Stimulated activated CD4-positive, alpha-beta T cell treated with anti-CD3 and anti-CD28 coated beads, Interleukin-15, amount 100 ng/mL, for 48 hours (primary cell): ENCODE results near the gene WDHD1.
"Not testable (repeated sequence)": the region's sequence is repeated elsewhere in the genome, so short reads cannot be mapped to it uniquely, and the experiment has no call there.

Source experiments
- DNase-seq, 2 donors: peaks; one replicate each; pipeline ENCODE4 v3.0.0-alpha.2; 2020; ENCODE audit warnings: low read depth in 2 of 2

The WDHD1 gene

DNA sequence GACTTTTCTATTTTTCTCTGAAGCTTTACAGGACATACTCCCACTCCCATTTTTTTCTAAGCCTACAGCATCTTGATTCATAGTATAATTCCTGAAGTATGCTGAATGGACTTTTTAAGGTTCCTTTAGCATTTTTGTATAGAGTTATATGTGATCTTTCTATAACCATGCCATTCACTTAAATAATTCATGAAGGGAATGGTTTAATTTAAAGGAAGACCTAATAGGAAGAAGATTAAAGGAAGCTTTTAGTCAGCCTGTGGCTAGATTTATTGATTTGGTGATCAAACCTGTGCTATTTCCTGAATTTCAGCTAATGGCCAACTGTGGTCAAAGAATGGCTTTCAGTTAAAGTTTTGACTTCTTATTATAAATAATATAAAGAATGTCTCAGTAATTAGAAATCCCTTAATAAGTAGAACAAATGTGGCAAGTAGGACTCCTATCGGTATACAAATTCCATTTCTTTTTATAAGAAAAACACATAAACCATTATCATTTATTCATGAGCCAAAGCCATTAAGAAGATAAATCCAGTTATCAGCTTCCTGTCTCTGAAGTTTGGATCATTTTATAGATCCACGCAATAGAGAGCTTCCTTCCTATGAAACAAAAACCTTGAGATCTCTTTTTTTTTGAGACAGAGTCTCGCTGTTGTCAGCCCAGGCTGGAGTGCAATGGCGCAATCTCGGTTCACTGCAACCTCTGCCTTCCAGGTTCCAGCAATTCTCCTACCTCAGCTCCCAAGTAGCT, 20.6 kb upstream of the WDHD1 start:
- no peak for DNase-seq

DNA sequence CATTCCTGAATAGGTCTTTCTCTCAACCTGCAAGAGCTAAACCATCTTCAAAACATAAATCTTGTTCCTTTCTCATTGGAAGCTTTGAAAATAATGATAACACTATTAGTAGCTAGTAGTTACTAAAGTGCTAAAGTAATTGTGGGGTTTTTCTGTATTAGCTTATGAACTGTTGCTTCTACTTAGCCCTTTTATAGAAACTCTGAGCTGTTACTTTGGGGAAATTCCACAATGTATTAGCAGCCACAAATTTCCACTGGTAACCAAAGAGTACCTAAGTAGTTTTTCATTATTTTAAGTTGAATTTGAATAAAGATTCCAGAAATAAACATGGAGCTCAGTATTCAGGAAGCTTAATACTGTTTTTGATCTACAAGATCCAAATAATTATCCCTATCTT, 18.2 kb upstream of the WDHD1 start:
- DNase-seq, result no peak

DNA sequence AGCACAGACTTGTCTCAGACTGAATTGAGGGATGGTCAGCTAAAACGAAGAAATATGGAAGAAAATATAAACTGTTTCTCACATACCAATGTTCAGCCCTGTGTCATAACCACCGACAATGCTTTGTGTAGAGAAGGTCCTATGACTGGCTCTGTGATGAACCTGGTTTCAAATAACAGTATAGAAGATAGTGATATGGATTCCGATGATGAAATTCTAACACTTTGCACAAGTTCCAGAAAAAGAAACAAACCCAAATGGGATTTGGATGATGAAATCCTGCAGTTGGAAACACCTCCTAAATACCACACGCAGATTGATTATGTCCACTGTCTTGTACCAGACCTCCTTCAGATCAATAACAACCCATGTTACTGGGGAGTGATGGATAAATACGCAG, 16.6 kb upstream of the WDHD1 start:
- DNase-seq, result no peak

DNA sequence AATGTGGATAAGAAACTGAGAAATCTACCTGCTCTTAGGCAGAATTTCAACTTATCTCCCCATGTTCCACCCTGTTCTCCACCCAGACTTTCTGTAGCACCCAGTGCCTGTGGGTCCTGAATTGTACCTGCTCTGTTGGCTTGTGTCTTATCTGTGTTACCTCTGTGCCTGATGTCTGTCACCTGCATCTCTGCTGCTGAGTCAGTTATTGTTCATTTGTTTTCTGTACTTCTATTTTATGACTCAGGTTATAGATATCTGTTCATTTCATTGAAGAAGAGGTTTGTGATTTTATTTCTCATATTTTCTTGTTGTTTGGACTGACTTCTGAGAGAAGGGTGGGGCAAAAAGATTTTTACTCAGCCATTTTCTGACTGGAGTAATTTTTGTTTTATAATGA, 11.8 kb upstream of the WDHD1 start:
- DNase-seq, result no peak

DNA sequence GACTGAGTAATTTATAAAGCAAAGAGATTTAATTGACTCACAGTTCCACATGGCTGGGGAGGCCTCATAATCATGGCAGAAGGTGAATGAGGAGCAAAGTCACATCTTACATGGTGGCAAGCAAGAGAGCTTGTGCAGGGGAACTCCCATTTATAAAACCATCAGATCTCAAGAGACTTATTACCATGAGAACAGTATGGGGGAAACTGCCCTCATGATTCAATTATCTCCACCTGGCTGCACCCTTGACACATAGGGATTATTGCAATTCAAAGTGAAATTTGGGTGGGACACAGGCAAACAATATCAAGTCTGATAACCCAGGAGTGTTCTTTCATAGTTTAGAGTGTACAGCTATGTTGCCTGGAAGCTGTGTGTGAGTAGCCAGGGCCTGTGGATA, 11.1 kb upstream of the WDHD1 start:
- not testable (repeated sequence) for DNase-seq

DNA sequence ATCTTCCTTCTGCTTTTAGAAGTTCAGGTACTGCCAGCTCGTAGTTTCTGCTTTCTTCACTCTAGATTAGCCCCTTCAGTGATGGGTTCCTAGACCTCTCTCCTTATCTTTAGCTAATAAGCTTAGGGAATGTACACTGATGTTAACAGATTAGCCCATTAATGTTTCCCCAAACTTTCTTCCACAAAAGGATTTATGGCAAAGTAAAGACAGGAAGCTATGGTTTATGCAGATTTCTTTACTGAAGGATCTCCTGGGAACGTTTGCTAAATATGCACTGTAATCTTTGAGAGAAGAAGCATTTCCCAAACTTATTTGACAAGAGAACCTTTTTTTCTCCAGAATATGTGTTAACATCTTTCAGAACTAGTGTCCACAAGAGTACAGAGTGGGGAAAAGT, 4.3 kb upstream of the WDHD1 start:
- no peak for DNase-seq

DNA sequence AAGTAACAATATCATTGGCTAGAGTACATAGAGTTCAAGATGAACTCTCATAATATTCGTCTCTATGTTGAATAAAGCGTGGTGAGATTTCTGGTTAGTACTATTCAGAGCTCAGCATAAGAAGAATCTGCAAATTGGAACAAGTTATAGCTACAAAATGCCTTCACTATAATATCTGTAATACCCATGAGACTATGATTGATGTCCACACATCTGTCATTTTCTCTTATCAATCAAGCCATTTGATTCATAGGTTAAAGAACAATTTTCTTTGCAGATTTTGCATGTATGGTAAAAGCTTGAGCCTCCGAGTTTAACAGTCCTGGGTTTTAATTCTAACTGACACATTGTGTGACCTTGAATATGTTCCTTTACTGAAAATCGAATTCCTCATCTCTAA, 1.6 kb upstream of the WDHD1 start:
- no peak for DNase-seq

DNA sequence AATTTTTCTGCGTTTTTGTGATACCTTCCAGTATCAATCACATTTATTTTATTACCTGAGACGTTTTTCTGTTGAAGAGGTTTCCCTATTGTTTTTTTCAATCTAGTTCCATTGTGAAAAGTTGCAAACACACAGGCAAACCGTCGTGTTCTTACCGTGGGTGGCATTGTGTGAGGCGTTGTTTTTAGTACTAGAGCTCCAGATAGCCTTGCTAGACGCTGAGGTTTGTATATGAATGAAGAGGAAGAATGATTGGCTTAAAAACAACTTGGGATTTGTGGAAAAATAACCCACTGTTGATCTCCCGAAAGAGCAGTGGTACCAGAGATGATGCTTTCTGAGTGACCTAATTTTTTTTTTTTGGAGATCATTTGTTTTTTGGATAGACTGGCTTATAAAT, 1.2 kb upstream of the WDHD1 start:
- DNase-seq, result no peak

DNA sequence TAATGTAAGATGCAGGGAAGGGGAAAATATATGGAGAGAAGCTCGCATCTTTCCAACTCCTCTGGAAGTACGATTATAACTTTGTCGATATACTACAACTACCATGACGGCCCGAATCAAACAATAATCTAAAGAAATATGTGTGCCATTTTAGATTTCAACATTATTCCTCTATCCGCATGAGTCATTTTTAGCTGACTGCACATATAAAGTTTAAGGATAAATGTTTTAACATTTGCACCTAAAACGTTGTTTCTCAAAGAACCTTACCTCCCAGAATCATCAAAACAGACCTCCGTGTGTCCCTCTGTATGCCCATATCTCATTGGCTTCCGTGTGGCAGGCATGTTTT, 482 bp downstream of the WDHD1 start:
- DNase-seq, result no peak

DNA sequence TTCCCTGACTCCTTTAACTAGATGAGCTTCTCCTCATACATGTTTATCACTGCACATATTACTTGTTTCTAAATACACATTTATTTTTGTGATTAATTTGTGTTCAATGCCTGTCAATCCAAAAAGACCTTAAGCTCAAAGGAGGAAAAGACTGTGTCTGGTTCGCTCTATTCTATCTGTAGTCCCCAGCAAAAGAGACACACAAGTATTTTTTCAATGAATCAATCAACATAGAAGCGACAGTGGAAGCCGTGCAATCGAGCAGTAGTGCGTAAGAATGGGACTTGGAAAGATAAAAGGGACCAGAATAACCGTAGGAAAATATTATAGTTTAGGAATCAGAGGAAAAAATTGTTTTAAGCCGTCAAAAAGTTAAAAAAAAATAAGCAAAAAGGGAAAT, 951 bp downstream of the WDHD1 start:
- no peak for DNase-seq

DNA sequence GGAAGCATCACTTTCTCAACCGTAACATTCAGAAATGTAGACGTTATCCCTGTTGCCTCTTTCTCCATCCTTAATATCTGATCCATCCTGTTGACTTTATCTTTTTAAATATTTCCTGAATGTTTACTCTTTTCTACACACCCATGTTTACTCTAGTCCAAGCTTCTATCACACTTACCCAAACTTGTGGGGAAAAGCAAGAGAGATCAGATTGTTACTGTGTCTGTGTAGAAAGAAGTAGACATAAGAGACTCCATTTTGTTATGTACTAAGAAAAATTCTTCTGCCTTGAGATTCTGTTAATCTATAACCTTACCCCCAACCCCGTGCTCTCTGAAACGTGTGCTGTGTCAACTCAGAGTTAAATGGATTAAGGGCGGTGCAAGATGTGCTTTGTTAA, 2.5 kb downstream of the WDHD1 start:
- DNase-seq, result not testable (repeated sequence)

DNA sequence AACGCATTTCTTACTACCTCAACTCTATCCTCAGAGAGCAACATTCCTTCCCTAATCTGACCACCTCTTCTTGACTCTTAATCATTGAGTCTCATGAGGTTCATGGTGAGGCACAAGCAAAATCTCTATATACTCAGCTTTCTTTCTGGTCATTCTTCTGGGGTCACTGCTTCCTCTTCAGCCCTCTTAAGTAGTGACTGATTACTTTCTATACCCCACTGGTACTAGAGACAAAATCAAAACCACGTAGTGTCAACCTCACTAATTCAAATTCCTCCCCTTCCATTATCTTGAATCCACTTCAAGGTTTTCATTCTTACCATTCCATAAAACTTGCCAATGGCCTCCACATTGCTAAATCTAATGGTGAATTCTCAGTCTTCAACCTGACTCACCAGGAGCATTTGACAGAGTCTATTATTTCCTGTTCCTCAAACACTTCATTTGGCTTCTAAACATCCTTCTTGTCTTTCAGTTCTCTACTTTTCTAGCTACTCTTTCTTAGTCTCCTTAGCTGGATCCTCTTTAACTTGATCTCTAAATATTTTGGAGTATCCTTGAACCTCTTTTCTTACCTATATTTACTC, 6.8 kb downstream of the WDHD1 start:
- no peak for DNase-seq

DNA sequence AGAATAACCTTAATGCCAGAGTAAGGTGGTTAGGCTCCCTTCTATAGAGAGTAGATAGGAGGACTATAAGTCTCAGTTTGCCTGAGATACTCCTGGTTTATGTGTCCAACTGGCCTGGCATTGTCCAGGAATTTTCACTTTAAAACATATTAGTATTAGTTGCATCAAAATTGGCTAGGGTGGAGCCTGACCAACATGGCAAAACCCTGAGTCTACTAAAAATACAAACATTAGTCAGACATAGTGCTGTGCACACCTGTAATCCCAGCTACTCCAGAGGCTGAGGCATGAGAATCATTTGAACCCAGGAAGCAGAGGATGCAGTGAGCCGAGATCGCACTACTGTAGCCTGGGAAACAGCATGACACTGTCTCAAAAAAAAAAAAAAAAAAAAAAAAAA, 11.9 kb downstream of the WDHD1 start:
- no peak for DNase-seq

DNA sequence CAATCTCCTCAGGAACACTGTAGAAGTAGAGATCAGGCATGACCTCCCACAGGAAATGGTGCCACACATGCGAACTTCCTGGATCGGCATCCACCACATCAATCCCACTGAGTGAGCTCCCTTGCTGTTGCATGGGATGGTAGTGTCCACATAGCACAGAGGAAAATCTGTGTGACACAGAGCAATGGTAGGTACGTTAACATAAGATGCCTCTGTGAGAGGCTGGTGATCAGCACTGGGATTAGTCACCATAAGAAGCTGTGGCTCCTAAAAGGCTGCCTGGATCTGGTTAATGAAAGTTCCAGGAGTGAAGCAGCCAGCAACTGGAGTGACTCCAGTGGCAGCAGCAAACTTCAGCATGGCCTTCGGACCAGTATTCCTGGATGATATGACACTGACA, 21.8 kb downstream of the WDHD1 start:
- no peak for DNase-seq

DNA sequence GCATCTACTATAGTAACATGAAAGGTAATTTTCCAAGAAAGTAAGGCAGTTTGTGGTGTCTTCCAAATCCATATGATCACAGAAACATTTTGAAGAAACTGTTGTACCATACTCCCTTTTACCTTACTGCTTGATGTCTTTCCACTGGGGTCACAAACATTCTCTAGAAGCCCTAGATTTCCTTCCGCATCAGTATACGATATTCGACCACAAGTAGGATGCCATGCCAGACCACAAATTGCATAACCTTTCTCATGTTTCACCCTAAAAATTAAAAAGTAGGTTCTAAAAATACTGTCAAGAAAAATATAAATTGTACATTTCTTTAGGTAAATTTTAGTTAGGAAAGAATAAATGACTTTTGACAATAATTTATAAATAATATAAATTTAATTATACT, 26.5 kb downstream of the WDHD1 start:
- no peak for DNase-seq

DNA sequence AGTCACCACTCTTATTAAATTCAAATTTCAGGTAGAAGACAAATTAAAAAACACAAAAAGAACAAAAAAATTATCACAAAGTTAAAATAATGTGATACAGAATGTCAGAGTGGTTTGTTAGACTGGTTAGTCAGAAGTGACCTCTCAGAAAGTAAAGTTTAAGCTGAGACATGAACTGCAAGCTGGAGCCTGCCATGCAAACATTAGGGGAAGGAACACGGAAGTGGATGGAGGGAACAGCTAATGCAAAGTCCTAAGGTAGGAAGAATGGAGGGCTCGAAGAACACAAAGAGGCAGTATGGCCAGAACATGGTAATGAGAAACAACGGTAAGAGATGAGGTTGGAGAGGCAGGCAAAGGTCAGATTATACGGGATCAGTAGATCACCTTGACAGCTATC, 41.7 kb downstream of the WDHD1 start:
- no peak for DNase-seq

DNA sequence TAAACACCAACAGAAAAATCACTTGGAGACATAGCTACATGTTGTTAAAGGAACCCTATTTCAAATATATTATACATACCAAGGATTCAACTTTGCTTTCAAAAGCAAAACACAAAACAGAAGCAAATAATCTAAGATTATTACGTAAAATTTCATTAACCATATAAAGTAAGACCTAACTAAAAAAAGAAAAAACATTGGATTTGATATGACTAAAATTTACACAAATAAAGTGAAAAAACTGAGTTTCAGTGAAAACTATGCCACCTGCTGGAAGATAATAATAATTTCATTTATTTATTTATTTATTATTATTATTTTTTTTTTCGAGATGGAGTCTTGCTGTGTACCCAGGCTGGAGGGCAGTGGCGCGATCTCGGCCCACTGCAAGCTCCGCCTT, 45.2 kb downstream of the WDHD1 start:
- no peak for DNase-seq

DNA sequence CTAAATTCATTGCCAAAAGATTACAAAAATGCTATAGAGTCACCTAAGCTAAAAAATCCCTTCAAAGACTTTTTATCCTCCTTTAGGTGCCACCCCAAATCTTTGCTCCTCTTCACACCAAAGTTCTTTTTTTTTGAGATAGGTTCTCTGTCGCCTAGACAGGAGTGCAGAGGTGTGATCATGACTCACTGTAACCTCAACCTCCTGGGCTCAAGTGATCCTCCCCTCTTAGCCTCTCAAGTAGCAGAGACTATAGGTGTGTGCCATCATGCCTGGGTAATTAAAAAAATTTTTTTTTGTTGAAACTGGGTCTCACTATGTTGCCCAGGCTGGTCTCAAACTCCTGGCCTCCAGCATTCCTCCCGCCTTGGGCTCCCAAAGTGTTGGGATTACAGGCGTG, 47.9 kb downstream of the WDHD1 start:
- DNase-seq, result no peak

DNA sequence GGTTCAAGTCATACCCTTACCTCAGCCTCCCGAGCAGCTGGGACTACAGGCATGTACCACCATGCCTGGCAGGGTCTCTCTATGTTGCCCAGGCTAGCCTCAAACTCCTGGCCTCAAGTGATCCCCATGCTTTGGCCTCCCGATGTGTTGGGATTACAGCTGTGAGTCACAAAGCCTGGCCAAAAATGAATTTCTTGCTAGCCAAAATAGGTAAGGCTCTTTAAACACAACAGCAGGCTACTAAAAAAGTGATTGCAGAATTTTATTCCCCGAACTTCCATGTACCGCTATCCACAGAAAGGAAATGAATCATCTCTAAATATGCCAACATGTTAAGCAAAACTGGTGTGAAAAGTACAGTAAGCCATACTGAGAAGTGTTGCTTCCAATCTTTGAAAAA, 50.6 kb downstream of the WDHD1 start:
- DNase-seq, result no peak

DNA sequence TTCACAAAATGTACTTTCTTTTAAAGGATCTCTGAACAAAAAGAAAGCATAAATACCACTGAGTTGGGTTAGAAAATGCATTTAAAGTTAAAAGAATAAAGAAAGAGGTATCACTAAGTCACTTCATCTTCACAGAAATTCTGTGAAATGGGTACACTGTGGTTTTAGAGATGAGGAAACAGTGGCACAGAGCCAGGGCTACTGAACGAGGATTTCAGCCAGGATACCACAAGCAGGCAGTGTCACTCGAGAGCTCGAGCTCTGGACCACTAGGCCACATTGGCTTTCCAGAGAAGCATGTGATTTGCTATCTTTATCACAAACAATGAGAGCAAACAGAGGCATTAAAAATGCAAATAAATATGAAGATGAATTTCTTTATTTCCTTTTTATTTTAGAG, 51.0 kb downstream of the WDHD1 start:
- DNase-seq, result no peak

DNA sequence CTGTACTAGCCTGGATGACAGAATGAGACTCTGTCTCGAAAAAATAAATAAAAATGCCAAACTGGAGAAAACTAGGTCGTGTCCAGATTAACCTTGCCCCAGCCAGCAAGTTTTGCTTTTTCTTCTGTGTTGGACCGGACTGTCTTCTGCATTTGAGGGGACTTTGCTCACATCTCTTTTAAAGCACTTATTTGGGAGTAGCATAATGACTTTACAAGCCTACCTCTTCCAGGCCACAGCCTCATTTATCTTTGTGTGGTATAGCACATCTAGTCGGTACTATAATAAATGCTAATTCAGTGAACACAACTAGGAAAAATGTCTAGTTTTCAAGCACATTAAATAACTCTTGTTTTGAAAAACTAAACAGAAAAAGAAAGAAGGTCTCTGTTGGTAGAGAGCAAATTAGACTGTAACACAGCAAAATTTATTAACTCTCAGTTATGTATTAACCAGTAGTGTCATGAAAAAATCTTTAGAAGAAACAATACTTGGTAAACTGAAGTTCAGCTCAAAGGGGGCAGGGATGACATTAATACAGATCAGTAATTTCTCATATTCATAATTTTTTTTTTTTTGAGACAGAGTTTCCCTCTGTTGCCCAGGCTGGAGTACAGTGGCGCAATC, 52.0 kb downstream of the WDHD1 start:
- DNase-seq, result no peak

DNA sequence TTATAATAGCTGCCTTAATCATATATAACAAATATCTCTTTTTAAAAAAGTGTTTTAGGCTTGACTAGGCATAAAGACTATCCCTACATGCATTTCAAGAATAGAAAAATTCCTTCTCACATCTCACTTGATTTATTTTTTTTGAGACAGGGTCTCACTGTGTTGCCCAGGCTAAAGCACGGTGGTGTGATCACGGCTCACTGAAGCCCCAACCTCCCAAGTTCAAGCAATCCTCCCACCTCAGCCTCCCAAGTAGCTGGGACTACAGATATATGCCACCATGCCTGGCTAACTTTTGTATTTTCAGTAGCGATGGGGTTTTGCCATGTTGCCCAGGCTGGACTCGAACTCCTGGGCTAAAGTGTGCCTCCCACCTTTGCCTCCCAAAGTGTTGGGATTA, 59.4 kb downstream of the WDHD1 start:
- no peak for DNase-seq

DNA sequence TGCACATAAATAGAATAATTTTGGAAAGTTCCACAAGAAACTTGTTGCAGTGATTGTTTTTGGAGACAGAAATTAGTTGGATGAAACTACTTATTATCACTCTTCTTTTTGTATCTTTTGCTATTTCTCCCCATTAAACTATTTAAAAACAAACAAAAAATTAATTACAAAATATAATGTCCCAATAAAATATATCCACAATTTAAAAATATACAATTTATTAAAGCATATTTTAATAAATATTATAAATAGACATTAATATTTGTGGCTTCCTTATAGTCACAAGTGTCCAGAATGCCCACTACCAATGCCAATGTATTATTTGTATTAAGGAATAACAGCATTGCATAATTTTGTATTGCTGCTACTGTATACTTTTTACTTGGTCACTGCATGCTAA, 71.8 kb downstream of the WDHD1 start:
- no peak for DNase-seq

DNA sequence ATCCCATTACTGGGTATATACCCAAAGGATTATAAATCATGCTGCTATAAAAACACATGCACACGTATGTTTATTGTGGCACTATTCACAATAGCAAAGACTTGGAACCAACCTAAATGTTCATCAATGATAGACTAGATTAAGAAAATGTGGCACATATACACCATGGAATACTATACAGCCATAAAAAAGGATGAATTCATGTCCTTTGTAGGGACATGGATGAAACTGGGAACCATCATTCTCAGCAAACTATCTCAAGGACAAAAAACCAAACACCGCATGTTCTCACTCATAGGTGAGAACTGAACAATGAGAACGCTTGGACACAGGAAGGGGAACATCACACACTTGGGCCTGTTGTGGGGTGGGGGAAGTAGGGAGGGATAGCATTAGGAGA, 73.3 kb downstream of the WDHD1 start:
- not testable (repeated sequence) for DNase-seq
